ENCODE results near the gene PCDHGA6. TPM values are rescaled to one million over a fixed set of nuclear protein-coding genes. Genes with fewer than 3 reads are reported as not detected.

PCDHGA6 gene
- total RNA-seq, 2 experiments from 2014 or later = 0.11 TPM; not detected in 1

DNA sequence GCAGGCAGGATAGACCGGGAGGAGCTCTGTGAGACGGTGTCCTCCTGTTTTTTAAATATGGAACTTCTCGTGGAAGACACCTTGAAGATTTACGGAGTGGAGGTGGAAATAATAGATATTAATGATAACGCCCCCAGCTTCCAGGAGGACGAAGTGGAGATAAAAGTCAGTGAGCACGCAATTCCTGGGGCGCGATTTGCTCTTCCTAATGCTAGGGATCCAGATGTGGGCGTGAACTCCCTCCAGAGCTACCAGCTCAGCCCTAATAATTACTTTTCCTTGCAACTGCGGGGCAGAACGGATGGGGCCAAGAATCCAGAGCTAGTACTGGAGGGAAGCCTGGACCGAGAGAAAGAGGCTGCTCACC, 47.8 kb downstream of the PCDHGA6 start:
- Mint-ChIP-seq H3K4me3 (peak overlapping the region; percentile 23), H3K27me3 (peaks cover 89% of the 10 kb centered on the region), H3K9me3 (peaks cover 24% of the 10 kb centered on the region), H3K27ac (no peak overlapping the region), H3K36me3 (ENCODE audit: low read depth) (peaks cover 44% of the 10 kb centered on the region), H3K4me1 (ENCODE audit: low read depth) (peaks cover 6% of the 10 kb centered on the region)
- peaks cover 62 to 92% of the 10 kb centered on the region in 2 experiments for H3K27me3 ChIP-seq (ENCODE audit: control insufficient read depth in 1 of 2, insufficient read depth in 2 of 2, low read length in 2 of 2)
- TF ChIP-seq CTCF (IDR thresholded peaks at IDR 0.05) = no peak
- ChIA-PET POLR2A (interaction anchor here (0.9 kb wide), 1 partner anchor 92 kb away, joined by 3 read pairs; no protein-coding TSS in a partner anchor), CTCF (interaction anchor here (0.6 to 2.4 kb wide), 6 partner anchors 9 to 143 kb away, joined by 3 to 9 read pairs (median 6); partner anchors contain the start of genes PCDHGA10, PCDHGA5 and PCDHGB6)
- H3K4me3 ChIP-seq (ENCODE audit: low read length) = peak overlapping the region; percentile 11
- peaks cover 11% of the 10 kb centered on the region for H3K4me1 ChIP-seq (ENCODE audit: insufficient read depth, low read length)
- ATAC-seq (ENCODE audit: poor library complexity) (no peak), DNase-seq (no peak)
- H3K27ac ChIP-seq (ENCODE audit: low read depth in 1 of 2, low read length in 2 of 2) = no peak overlapping the region
- no peaks in the 10 kb centered on the region for H3K36me3 ChIP-seq (ENCODE audit: insufficient read depth, low read length)
- intact Hi-C loops (cut with DNase I, micrococcal nuclease) = no loop called here
- H3K9me3 ChIP-seq (ENCODE audit: control insufficient read depth in 1 of 2, insufficient read depth in 1 of 2, low read length in 2 of 2) = peaks cover 55 to 61% of the 10 kb centered on the region in 2 experiments

- ATAC-seq (ENCODE audit: poor library complexity) = no peak
- Histone ChIP-seq H3K4me3 (ENCODE audit: low read length) (no peak overlapping the region), H3K27me3 (ENCODE audit: control insufficient read depth in 1 of 2, insufficient read depth in 2 of 2, low read length in 2 of 2) (peaks cover 70 to 92% of the 10 kb centered on the region in 2 experiments), H3K9me3 (ENCODE audit: control insufficient read depth in 1 of 2, insufficient read depth in 1 of 2, low read length in 2 of 2) (peaks cover 56 to 67% of the 10 kb centered on the region in 2 experiments), H3K27ac (ENCODE audit: low read depth in 1 of 2, low read length in 2 of 2) (no peak overlapping the region), H3K4me1 (ENCODE audit: insufficient read depth, low read length) (peaks cover 7% of the 10 kb centered on the region), H3K36me3 (ENCODE audit: insufficient read depth, low read length) (no peaks in the 10 kb centered on the region)
- intact Hi-C loops (cut with DNase I, micrococcal nuclease) = no loop called here
- peaks cover 6% of the 10 kb centered on the region for H3K4me1 Mint-ChIP-seq (ENCODE audit: low read depth)
- ChIA-PET CTCF (no interaction called here), POLR2A (no interaction called here)
- DNase-seq = no peak
- peaks cover 39% of the 10 kb centered on the region for H3K36me3 Mint-ChIP-seq (ENCODE audit: low read depth)
- H3K9me3 Mint-ChIP-seq = peaks cover 23% of the 10 kb centered on the region
- TF ChIP-seq CTCF (IDR thresholded peaks at IDR 0.05) = no peak
- H3K27me3 Mint-ChIP-seq = peaks cover 88% of the 10 kb centered on the region
- H3K27ac Mint-ChIP-seq = no peak overlapping the region
- no peak overlapping the region for H3K4me3 Mint-ChIP-seq
Measured at GRCh38 chr5:141422742-141423291, 49.1 kb downstream of the PCDHGA6 start.

DNA sequence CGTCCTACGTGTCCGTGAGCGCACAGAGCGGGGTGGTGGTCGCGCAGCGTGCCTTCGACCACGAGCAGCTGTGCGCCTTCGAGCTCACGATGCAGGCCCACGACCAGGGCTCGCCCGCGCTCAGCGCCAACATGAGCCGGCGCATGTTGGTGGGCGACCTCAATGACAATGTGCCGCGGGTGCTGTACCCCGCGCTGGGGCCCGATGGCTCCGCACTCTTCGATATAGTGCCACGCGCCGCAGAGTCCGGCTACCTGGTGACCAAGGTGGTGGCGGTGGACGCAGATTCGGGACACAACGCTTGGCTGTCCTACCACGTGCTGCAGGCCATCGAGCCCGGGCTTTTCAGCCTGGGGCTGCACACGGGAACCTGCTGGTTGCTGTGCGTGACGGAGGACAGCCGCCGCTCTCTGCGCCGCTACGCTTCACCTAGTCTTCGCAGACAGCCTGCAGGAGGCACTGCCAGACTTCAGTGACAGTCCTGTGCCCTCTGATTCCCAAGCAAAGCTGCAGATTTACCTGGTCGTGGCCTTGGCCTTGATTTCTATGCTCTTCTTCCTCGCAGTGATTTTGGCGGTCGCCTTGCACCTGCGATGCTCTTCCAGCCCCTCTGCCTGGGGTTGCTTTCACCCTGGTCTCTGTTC, 54.2 kb downstream of the PCDHGA6 start:
- peaks cover 6% of the 10 kb centered on the region for H3K4me1 ChIP-seq (ENCODE audit: insufficient read depth, low read length)
- Mint-ChIP-seq H3K4me1 (ENCODE audit: low read depth) (peaks cover 8% of the 10 kb centered on the region), H3K4me3 (no peak overlapping the region), H3K36me3 (ENCODE audit: low read depth) (peaks cover 32% of the 10 kb centered on the region), H3K27me3 (peaks cover 80% of the 10 kb centered on the region), H3K9me3 (peaks cover 22% of the 10 kb centered on the region), H3K27ac (no peak overlapping the region)
- no peak for DNase-seq
- H3K36me3 ChIP-seq (ENCODE audit: insufficient read depth, low read length) = no peaks in the 10 kb centered on the region
- no peak overlapping the region for H3K4me3 ChIP-seq (ENCODE audit: low read length)
- POLR2A ChIA-PET = no interaction called here
- H3K27ac ChIP-seq (ENCODE audit: low read depth in 1 of 2, low read length in 2 of 2) = no peak overlapping the region
- peaks cover 49 to 57% of the 10 kb centered on the region in 2 experiments for H3K9me3 ChIP-seq (ENCODE audit: control insufficient read depth in 1 of 2, insufficient read depth in 1 of 2, low read length in 2 of 2)
- TF ChIP-seq CTCF (IDR thresholded peaks at IDR 0.05) = no peak
- intact Hi-C loops (cut with DNase I, micrococcal nuclease) = no loop called here
- ATAC-seq (ENCODE audit: poor library complexity) = no peak
- CTCF ChIA-PET = no interaction called here
- peaks cover 64 to 83% of the 10 kb centered on the region in 2 experiments for H3K27me3 ChIP-seq (ENCODE audit: control insufficient read depth in 1 of 2, insufficient read depth in 2 of 2, low read length in 2 of 2)

Other genes starting within 250 kb of the PCDHGA6 start
- gene PCDHB5, start 238.7 kb upstream of the PCDHGA6 start, total RNA-seq = under 1 TPM in 1 of 2 experiments, not detected in 1; 0.08 TPM
- not detected for gene PCDHB6, start 223.8 kb upstream of the PCDHGA6 start, total RNA-seq
- gene PCDHB7, start 201.2 kb upstream of the PCDHGA6 start, total RNA-seq = not detected
- gene PCDHB8, start 196.1 kb upstream of the PCDHGA6 start, total RNA-seq = not detected
- gene PCDHB16, start 191.5 kb upstream of the PCDHGA6 start, total RNA-seq = not detected
- gene PCDHB9, start 186.7 kb upstream of the PCDHGA6 start, total RNA-seq = not detected
- gene PCDHB10, start 181.5 kb upstream of the PCDHGA6 start, total RNA-seq = not detected
- not detected for gene PCDHB11, start 174.3 kb upstream of the PCDHGA6 start, total RNA-seq
- not detected for gene PCDHB12, start 165.2 kb upstream of the PCDHGA6 start, total RNA-seq
- not detected for gene PCDHB13, start 160.0 kb upstream of the PCDHGA6 start, total RNA-seq
- not detected for gene PCDHB14, start 150.5 kb upstream of the PCDHGA6 start, total RNA-seq
- gene PCDHB15, start 128.5 kb upstream of the PCDHGA6 start, total RNA-seq = not detected
- under 1 TPM in 1 of 2 experiments, not detected in 1; 0.22 TPM for gene SLC25A2, start 69.8 kb upstream of the PCDHGA6 start, total RNA-seq
- gene TAF7, start 53.1 kb upstream of the PCDHGA6 start, total RNA-seq = 10 to 100 TPM; 80.5 TPM
- not detected for gene PCDHGA1, start 43.4 kb upstream of the PCDHGA6 start, total RNA-seq
- gene PCDHGA2, start 35.1 kb upstream of the PCDHGA6 start, total RNA-seq = not detected
- gene PCDHGA3, start 30.1 kb upstream of the PCDHGA6 start, total RNA-seq = not detected
- under 1 TPM in 1 of 2 experiments, not detected in 1; 0.05 TPM for gene PCDHGB1, start 23.8 kb upstream of the PCDHGA6 start, total RNA-seq
- under 1 TPM; 0.08 TPM for gene PCDHGA4, start 18.9 kb upstream of the PCDHGA6 start, total RNA-seq
- gene PCDHGB2, start 13.9 kb upstream of the PCDHGA6 start, total RNA-seq = under 1 TPM; 0.19 to 0.20 TPM
- gene PCDHGA5, start 9.7 kb upstream of the PCDHGA6 start, total RNA-seq = under 1 TPM in 1 of 2 experiments, not detected in 1; 0.08 TPM
- under 1 TPM; 0.11 to 0.28 TPM for gene PCDHGB3, start 3.6 kb upstream of the PCDHGA6 start, total RNA-seq
- gene PCDHGA7, start 8.9 kb downstream of the PCDHGA6 start, total RNA-seq = not detected
- gene PCDHGB4, start 13.8 kb downstream of the PCDHGA6 start, total RNA-seq = not detected
- gene PCDHGA8, start 18.7 kb downstream of the PCDHGA6 start, total RNA-seq = not detected
- gene PCDHGB5, start 24.1 kb downstream of the PCDHGA6 start, total RNA-seq = under 1 TPM; 0.14 to 0.20 TPM
- not detected for gene PCDHGA9, start 28.9 kb downstream of the PCDHGA6 start, total RNA-seq
- under 1 TPM in 1 of 2 experiments, not detected in 1; 0.06 TPM for gene PCDHGB6, start 34.1 kb downstream of the PCDHGA6 start, total RNA-seq
- under 1 TPM in 1 of 2 experiments, not detected in 1; 0.08 TPM for gene PCDHGA10, start 39.1 kb downstream of the PCDHGA6 start, total RNA-seq
- gene PCDHGB7, start 43.8 kb downstream of the PCDHGA6 start, total RNA-seq = not detected
- not detected for gene PCDHGA11, start 47.2 kb downstream of the PCDHGA6 start, total RNA-seq
- gene PCDHGA12, start 56.6 kb downstream of the PCDHGA6 start, total RNA-seq = not detected
- not detected for gene PCDHGC3, start 102.1 kb downstream of the PCDHGA6 start, total RNA-seq
- not detected for gene PCDHGC4, start 111.1 kb downstream of the PCDHGA6 start, total RNA-seq
- not detected for gene PCDHGC5, start 115.2 kb downstream of the PCDHGA6 start, total RNA-seq
- 100 to 1,000 TPM; 159 to 161 TPM for gene DIAPH1, start 245.1 kb downstream of the PCDHGA6 start, total RNA-seq